BLaER1 treated with 17β-estradiol and CSF1 and Interleukin-3, amounts not matched to agents 10 nM and 100 nM (cell line): ENCODE data around the gene NEK9.

Experiments used
- H3K27ac ChIP-seq, 11 experiments: shearing (Covaris generic); formaldehyde crosslinking; 2 replicates each; pipeline ENCODE4 v1.8.1; 2022
- H3K27me3 ChIP-seq, 11 experiments: shearing (Covaris generic); formaldehyde crosslinking; 2 replicates each; pipeline ENCODE4 v1.8.1; 2022
- H3K36me3 ChIP-seq, 11 experiments: shearing (Covaris generic); formaldehyde crosslinking; 2 replicates each; pipeline ENCODE4 v1.8.1; 2022
- H3K4me1 ChIP-seq, 10 experiments: shearing (Covaris generic); formaldehyde crosslinking; 2 replicates each; pipeline ENCODE4 v1.8.1; 2022
- H3K4me2 ChIP-seq, 11 experiments: shearing (Covaris generic); formaldehyde crosslinking; 2 replicates each; pipeline ENCODE4 v1.8.1; 2022
- H3K4me3 ChIP-seq, 10 experiments: shearing (Covaris generic); formaldehyde crosslinking; 2 replicates each; pipeline ENCODE4 v1.8.1; 2022
- H3K9ac ChIP-seq, 11 experiments: shearing (Covaris generic); formaldehyde crosslinking; 2 replicates each; pipeline ENCODE4 v1.8.1; 2022
- H3K9me3 ChIP-seq, 11 experiments: shearing (Covaris generic); formaldehyde crosslinking; replicated peaks in 1 of 11; 2 replicates each; pipeline ENCODE4 v1.8.1; 2022
- H4K20me1 ChIP-seq, 11 experiments: shearing (Covaris generic); formaldehyde crosslinking; 2 replicates each; pipeline ENCODE4 v1.8.1; 2022
- Cebpa-rat ChIP-seq, 11 experiments: shearing (Covaris generic); IDR thresholded peaks; 2 replicates each; pipeline ENCODE4 v1.8.1; 2022

Gene NEK9

DNA sequence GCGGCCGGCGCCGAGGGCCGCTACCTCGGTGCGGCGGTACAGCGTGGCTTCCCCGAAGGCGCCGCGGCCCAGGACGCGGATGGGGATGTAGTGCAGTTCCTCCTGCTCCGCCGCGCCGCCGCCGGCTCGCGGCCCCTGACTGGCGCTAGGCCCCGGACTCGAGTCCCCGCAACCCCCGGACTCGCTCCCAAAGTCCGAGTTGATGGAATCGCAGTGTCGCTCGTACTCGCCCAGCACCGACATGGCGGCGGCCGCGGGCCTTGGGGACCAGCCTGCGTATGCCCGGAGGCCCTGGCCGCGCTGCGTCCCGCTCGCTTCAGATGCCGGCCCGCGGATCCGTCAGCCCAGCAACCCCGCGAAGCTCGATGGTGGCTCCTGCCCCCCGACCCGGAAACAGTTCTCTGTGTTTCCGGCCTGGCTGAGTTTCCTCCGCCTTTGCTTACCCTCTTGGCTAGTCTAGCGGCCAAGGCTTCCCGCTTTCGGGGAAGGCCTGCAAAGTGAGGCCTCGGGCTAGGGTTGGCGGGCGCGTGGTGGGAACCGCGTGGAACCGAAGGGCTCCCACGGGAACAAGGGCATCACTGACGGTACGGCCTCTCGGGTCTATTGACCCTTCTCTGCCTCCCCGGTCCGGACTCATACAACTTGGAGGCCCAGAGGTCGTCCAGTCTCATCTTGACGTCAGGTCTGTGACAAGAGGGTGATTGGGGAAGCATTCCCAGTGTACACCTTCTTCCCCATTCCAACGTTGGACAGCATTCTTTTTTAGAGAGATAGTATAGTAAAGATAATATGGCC lies at the start of gene NEK9:
Gene NEK9, minus strand, starts transcription at position 370 of the 795 bp plus-strand sequence. Its CDS starts 127 bp downstream, at position 243.
- peak within 1 kb of the TSS; percentile 94 to 99 (median 96) for H3K27ac ChIP-seq
- peak within 1 kb of the TSS; percentile 80 to 99 (median 91) for H3K4me2 ChIP-seq
- H3K36me3 ChIP-seq: peaks cover 14 to 58% (median 29%) of the 10 kb centered on the region in 11 experiments; a peak in 19 of 22 replicates
- peaks cover 25 to 59% (median 40%) of the 10 kb centered on the region in 10 experiments for H3K4me1 ChIP-seq
- no peaks in the 10 kb centered on the region for H3K9me3 ChIP-seq
- peak within 1 kb of the TSS; percentile 63 to 85 (median 74) for H3K4me3 ChIP-seq
- no peaks in the 10 kb centered on the region; a peak in 1 of 22 replicates for H4K20me1 ChIP-seq
- H3K27me3 ChIP-seq: no peaks in the 10 kb centered on the region
- no peak for TF ChIP-seq Cebpa-rat (IDR thresholded peaks at IDR 0.05)
- peak within 1 kb of the TSS; percentile 94 to 99 (median 95) for H3K9ac ChIP-seq

DNA sequence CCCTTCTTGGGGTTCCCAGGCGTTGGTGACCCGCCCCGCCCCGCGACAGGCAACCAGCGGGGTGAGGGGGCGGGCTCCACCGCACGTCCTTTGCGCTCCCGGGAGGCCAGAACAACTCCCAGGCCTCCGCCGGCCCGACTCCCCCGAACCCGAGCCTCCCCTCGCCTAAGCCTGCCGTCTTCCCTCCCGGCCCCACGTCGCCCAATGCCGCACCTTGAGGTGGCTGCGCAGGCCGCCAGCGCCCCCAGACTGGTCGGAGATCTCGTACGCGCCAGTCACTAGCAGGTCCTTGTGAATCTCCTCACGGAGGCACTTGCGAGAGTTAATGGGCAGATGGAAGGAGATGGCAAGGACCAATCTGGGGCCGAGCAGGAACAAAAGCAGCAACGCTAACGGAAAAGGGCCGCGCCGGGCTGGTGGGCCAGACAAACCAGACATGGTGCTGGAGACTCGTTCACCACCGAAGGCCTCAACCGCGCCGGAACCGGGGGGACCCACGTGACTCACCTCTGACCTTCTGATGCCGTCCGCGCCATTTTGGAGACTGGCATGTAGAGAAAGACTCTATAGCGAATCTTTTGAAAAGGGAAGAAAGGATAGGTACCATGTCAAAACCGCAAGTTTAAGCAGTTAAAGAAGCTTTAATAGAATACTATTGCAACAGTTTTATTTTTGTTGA lies 49.4 kb upstream of the NEK9 start, which contains the start of gene TMED10:
Gene TMED10, minus strand, starts transcription at position 471 of the 679 bp plus-strand sequence. Its CDS starts 33 bp downstream, at position 438.
- H3K4me3 ChIP-seq: peak within 1 kb of the TSS; percentile 70 to 90 (median 83)
- peaks cover 14 to 39% (median 37%) of the 10 kb centered on the region in 11 experiments; a peak in 20 of 22 replicates for H4K20me1 ChIP-seq
- H3K9me3 ChIP-seq: peaks cover 0 to 4% (median 0%) of the 10 kb centered on the region in 11 experiments; a peak in 1 of 22 replicates
- H3K27me3 ChIP-seq: no peaks in the 10 kb centered on the region
- H3K4me2 ChIP-seq: peak within 1 kb of the TSS; percentile 70 to 96 (median 82)
- peaks cover 37 to 75% (median 49%) of the 10 kb centered on the region in 10 experiments for H3K4me1 ChIP-seq
- TF ChIP-seq Cebpa-rat (IDR thresholded peaks at IDR 0.05): no peak
- H3K27ac ChIP-seq: peak within 1 kb of the TSS; percentile 89 to 100 (median 97)
- peak within 1 kb of the TSS; percentile 92 to 100 (median 97) for H3K9ac ChIP-seq
- H3K36me3 ChIP-seq: peaks cover 0 to 31% (median 21%) of the 10 kb centered on the region in 11 experiments; a peak in 11 of 22 replicates

DNA sequence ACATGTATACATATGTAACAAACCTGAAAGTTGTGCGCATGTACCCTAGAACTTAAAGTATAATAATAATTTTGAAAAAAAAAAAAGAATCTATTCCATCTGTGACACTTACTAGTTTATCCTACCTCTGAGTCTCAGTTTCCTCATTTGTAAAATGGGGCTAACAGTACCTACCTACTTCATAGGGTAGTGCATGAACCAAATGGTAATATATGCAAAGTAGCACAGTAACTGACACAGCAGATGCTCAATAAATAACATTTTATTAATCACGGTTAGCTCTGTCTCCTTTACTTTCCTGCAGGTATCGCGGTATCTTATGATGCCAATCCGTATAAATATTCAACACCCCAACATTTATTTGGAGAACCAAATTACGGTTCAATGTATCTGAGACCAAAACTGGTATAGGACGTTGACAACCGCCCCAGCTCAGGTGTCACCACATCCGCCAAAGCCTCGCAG lies 48.9 kb upstream of the NEK9 start:
- Histone ChIP-seq H3K27me3 (no peaks in the 10 kb centered on the region), H3K36me3 (peaks cover 0 to 37% (median 21%) of the 10 kb centered on the region in 11 experiments; a peak in 11 of 22 replicates), H3K4me1 (peaks cover 31 to 75% (median 49%) of the 10 kb centered on the region in 10 experiments), H4K20me1 (peaks cover 14 to 45% (median 43%) of the 10 kb centered on the region in 11 experiments; a peak in 20 of 22 replicates), H3K9ac (peak overlapping the region; percentile 92 to 100 (median 97)), H3K4me3 (peak overlapping the region; percentile 70 to 90 (median 83)), H3K4me2 (peak overlapping the region; percentile 70 to 96 (median 82)), H3K27ac (peak overlapping the region; percentile 89 to 100 (median 97)), H3K9me3 (peaks cover 0 to 4% (median 0%) of the 10 kb centered on the region in 11 experiments; a peak in 1 of 22 replicates)
- no peak for TF ChIP-seq Cebpa-rat (IDR thresholded peaks at IDR 0.05)

DNA sequence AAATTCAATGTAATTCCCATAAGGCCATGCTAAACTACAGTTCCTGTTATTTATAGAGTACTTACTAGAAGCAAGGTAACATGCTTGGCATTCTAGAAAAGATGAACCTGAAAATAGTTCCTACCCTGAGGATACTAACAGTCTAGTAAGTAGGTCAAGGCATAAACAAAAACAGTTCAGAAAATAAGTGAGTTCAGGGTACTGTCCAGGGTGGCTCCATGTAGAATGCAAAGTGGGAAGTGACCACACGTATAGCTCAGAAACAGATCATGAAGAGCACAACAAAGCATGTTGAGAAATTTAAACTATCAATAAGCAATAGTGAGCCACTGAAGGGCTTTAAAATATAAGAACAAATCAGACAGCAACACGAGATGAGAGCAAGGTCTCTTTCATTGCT lies 47.2 kb upstream of the NEK9 start:
- Histone ChIP-seq H4K20me1 (peaks cover 25 to 62% (median 60%) of the 10 kb centered on the region in 11 experiments; a peak in 20 of 22 replicates), H3K4me3 (peak overlapping the region in 4 of 10 experiments; percentile 4 to 90 (median 84); a peak in 2 of 20 replicates), H3K9me3 (no peaks in the 10 kb centered on the region), H3K9ac (peak overlapping the region in 7 of 11 experiments; percentile 8 to 100 (median 37); a peak in 8 of 22 replicates), H3K4me2 (peak overlapping the region; percentile 43 to 96 (median 82)), H3K4me1 (peaks cover 28 to 75% (median 50%) of the 10 kb centered on the region in 10 experiments), H3K27ac (peak overlapping the region in 2 of 11 experiments; percentile 20 to 37; a peak in 3 of 22 replicates), H3K27me3 (no peaks in the 10 kb centered on the region), H3K36me3 (peaks cover 0 to 42% (median 23%) of the 10 kb centered on the region in 11 experiments; a peak in 12 of 22 replicates)
- no peak for TF ChIP-seq Cebpa-rat (IDR thresholded peaks at IDR 0.05)

DNA sequence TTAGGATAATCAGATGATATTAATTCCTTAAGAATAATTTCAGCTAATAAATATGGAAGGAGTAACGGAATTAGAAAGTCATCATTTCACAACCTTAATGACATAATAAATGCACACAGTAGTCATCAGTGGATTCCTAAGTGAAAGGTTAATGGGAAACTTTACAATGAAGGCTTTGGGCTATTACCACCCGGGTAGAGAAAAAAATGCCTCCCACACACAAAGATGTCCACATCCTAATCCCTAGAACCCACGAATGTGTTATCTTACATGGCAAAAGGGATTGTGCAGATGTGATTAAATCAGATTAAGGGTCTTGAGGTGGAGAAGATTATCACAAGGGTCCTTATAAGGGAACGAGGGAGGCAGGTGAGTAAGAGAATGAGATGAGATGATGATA lies 43.9 kb upstream of the NEK9 start:
- no peak for TF ChIP-seq Cebpa-rat (IDR thresholded peaks at IDR 0.05)
- Histone ChIP-seq H3K27me3 (no peaks in the 10 kb centered on the region), H3K4me3 (no peak overlapping the region), H3K36me3 (peaks cover 0 to 42% (median 30%) of the 10 kb centered on the region in 11 experiments; a peak in 13 of 22 replicates), H3K4me2 (peak overlapping the region in 7 of 11 experiments; percentile 4 to 96 (median 38); a peak in 10 of 22 replicates), H3K4me1 (peaks cover 32 to 95% (median 65%) of the 10 kb centered on the region in 10 experiments), H3K9ac (no peak overlapping the region), H3K27ac (no peak overlapping the region), H3K9me3 (no peaks in the 10 kb centered on the region), H4K20me1 (peaks cover 54 to 95% (median 92%) of the 10 kb centered on the region in 11 experiments; a peak in 21 of 22 replicates)

DNA sequence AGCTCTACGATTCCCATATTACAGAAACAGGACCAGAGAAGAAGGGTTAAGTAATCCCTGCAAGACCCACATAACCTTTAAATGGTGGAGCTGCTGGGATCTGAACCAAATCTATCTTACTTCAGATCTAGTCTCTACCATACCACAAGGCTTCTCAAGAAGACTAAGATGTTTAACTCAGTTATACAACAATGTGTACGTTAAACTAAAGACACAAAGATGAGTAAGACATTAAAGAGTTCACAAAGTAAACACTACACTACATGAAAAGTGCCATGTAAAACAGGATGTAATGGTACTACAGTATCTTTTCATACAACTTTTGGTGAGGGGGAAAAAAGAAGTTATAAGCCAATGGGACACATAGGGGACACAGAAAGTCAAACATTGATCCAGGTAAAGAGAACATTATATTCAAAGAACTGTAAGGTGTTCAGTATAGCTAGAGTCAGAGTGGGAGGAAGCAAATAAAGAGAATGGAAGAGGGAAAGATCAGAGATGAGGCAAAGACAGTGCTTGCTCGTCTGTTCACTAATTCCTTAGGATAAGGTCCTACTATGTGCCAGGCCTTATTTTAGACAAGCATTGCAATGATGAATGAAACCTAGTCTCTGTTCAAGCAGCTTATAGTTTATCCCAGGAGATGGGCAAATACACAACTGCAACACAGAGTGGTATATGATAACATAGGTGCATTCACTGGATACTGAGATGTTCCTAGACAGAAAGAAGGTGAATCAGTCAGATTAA lies 41.9 kb upstream of the NEK9 start:
- H3K4me2 ChIP-seq: peak overlapping the region in 4 of 11 experiments; percentile 10 to 71 (median 62); a peak in 7 of 22 replicates
- H3K9ac ChIP-seq: no peak overlapping the region
- H3K36me3 ChIP-seq: peaks cover 0 to 34% (median 23%) of the 10 kb centered on the region in 11 experiments; a peak in 13 of 22 replicates
- peaks cover 67 to 100% (median 99%) of the 10 kb centered on the region in 11 experiments for H4K20me1 ChIP-seq
- H3K4me3 ChIP-seq: no peak overlapping the region
- no peak overlapping the region for H3K27ac ChIP-seq
- no peak for TF ChIP-seq Cebpa-rat (IDR thresholded peaks at IDR 0.05)
- H3K4me1 ChIP-seq: peaks cover 17 to 91% (median 50%) of the 10 kb centered on the region in 10 experiments; a peak in 19 of 20 replicates
- no peaks in the 10 kb centered on the region for H3K27me3 ChIP-seq
- no peaks in the 10 kb centered on the region for H3K9me3 ChIP-seq

DNA sequence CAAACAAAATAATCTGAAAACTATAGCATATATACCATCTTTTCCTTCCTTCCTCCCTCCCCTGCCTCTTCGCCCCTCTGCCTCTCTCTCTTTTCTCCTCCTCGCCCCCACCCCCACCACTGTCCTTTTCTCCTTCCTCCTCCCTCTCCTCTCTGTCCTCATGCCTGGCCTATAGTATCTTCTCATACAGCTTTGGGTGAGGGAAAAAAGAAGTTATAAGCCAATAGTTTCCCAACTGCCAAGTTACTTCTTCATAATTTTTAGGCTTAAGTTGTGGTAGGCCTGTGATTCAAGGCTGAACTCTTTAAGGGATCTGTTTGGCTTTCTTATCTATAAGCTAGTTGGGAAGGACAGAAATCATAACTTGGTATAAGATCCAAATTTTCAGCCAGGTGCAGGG lies 40.5 kb upstream of the NEK9 start:
- peak overlapping the region in 5 of 11 experiments; percentile 9 to 71 (median 55); a peak in 7 of 22 replicates for H3K4me2 ChIP-seq
- H3K36me3 ChIP-seq: peaks cover 7 to 33% (median 18%) of the 10 kb centered on the region in 11 experiments; a peak in 13 of 22 replicates
- no peak overlapping the region for H3K4me3 ChIP-seq
- peaks cover 69 to 100% (median 99%) of the 10 kb centered on the region in 11 experiments; a peak in 21 of 22 replicates for H4K20me1 ChIP-seq
- TF ChIP-seq Cebpa-rat (IDR thresholded peaks at IDR 0.05): no peak
- H3K27me3 ChIP-seq: no peaks in the 10 kb centered on the region
- peak overlapping the region in 2 of 11 experiments; percentile 0 to 17; a peak in 2 of 22 replicates for H3K27ac ChIP-seq
- no peak overlapping the region for H3K9ac ChIP-seq
- no peaks in the 10 kb centered on the region for H3K9me3 ChIP-seq
- H3K4me1 ChIP-seq: peaks cover 10 to 83% (median 45%) of the 10 kb centered on the region in 10 experiments; a peak in 17 of 20 replicates
